ENCODE results near the gene RXRB. TPM values are rescaled to one million over a fixed set of nuclear protein-coding genes. Genes with fewer than 3 reads are reported as not detected.
"Not testable (repeated sequence)": the region's sequence is repeated elsewhere in the genome, so short reads cannot be mapped to it uniquely, and the experiment has no call there.

Gene RXRB
- total RNA-seq, 2 experiments from 2014 or later, result 40.9 to 41.4 TPM

GRCh38 chr6:33164176-33164575 is 36.3 kb downstream of the RXRB start:
- Mint-ChIP-seq H3K36me3 (no peaks in the 10 kb centered on the region), H3K9me3 (no peaks in the 10 kb centered on the region), H3K27ac (no peak overlapping the region), H3K27me3 (peaks cover 5% of the 10 kb centered on the region), H3K4me1 (ENCODE audit: low read depth) (peaks cover 13% of the 10 kb centered on the region), H3K4me3 (no peak overlapping the region)
- no peak for DNase-seq
- POLR2A ChIA-PET, result no interaction called here
- CTCF ChIA-PET, result interaction anchor here (0.7 to 7.6 kb wide), 2 partner anchors 24 to 84 kb away, joined by 3 to 101 read pairs; no protein-coding TSS in a partner anchor
- intact Hi-C loops (cut with micrococcal nuclease), result no loop called here

GRCh38 chr6:33163540-33163939 is 36.9 kb downstream of the RXRB start:
- Mint-ChIP-seq H3K9me3 (no peaks in the 10 kb centered on the region), H3K4me3 (no peak overlapping the region), H3K27me3 (peaks cover 5% of the 10 kb centered on the region), H3K36me3 (no peaks in the 10 kb centered on the region), H3K27ac (no peak overlapping the region), H3K4me1 (ENCODE audit: low read depth) (peaks cover 13% of the 10 kb centered on the region)
- DNase-seq, result no peak
- CTCF ChIA-PET, result interaction anchor here (1.5 to 7.6 kb wide), 2 partner anchors 14 to 85 kb away, joined by 6 to 101 read pairs; no protein-coding TSS in a partner anchor
- POLR2A ChIA-PET, result no interaction called here
- intact Hi-C loops (cut with micrococcal nuclease), result no loop called here

DNA sequence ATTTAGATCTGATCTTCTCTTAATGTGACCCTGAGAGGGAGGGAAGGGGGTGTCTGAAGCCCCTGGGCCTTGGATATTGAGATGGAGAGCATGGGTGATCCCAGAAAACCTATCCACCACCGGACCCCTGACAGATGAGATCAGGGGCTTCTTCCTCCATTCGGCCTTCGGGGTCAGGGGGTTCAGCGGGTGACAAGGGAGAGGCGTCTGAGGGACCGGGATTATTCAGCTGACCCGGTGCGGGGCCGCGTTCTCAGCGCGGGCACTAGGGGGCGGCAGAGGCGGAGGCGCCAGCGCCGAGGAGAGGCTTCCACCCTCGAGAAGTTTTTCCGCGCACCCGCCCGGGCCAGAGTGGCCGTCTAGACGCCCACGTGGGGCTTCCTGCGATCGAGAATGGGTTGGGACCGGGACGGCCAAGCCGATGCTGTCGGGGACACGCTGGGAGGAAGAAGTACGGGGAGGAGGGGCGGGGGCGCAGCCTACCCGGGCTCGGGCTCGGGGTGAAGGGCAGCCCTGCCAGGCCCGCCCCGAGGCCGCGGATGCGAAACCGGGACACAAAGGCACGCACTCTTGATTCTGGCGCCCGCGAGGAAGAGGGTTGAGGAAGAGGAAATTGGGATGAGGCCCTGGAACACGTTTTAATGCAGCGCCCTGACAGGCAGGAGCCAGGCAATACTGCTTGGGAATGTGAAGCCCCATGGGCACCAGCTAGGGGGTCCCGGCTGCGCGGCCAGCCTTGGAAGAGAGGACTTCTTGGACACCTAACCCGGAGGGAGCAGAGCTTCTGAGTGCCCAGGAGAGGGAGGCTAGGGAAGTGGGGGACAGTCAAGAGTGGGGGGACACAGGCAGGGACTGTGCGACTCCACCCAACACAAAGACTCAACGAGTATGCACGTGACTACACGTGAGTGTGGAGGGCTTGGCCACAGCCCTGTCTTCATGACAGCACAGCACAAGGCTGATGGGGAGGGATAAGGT is 38.8 kb downstream of the RXRB start:
- peaks cover 13% of the 10 kb centered on the region for H3K4me1 Mint-ChIP-seq (ENCODE audit: low read depth)
- no peaks in the 10 kb centered on the region for H3K36me3 Mint-ChIP-seq
- H3K9me3 Mint-ChIP-seq, result no peaks in the 10 kb centered on the region
- intact Hi-C loops (cut with micrococcal nuclease), result loop anchor here (1.0 kb wide), 2 partner anchors 36 to 87 kb away; no protein-coding TSS in a partner anchor
- peak; percentile 88 for DNase-seq
- ChIA-PET CTCF (interaction anchor here (0.6 to 7.6 kb wide), 19 partner anchors 8 to 332 kb away, joined by 3 to 101 read pairs (median 5); no protein-coding TSS in a partner anchor), POLR2A (interaction anchor here (0.6 to 1.0 kb wide), 2 partner anchors 87 to 192 kb away, joined by 3 read pairs; no protein-coding TSS in a partner anchor)
- no peak overlapping the region for H3K27ac Mint-ChIP-seq
- H3K4me3 Mint-ChIP-seq, result peak overlapping the region; percentile 76
- H3K27me3 Mint-ChIP-seq, result peaks cover 6% of the 10 kb centered on the region

GRCh38 chr6:33160728-33161344 is 39.6 kb downstream of the RXRB start:
- no peaks in the 10 kb centered on the region for H3K9me3 Mint-ChIP-seq
- POLR2A ChIA-PET, result no interaction called here
- no peak overlapping the region for H3K27ac Mint-ChIP-seq
- no peaks in the 10 kb centered on the region for H3K36me3 Mint-ChIP-seq
- no peak for DNase-seq
- CTCF ChIA-PET, result interaction anchor here (0.6 to 7.6 kb wide), 17 partner anchors 8 to 333 kb away, joined by 3 to 101 read pairs (median 5); no protein-coding TSS in a partner anchor
- peaks cover 8% of the 10 kb centered on the region for H3K27me3 Mint-ChIP-seq
- intact Hi-C loops (cut with micrococcal nuclease), result loop anchor here (1.0 kb wide), 2 partner anchors 36 to 87 kb away; no protein-coding TSS in a partner anchor
- H3K4me1 Mint-ChIP-seq (ENCODE audit: low read depth), result peaks cover 13% of the 10 kb centered on the region
- H3K4me3 Mint-ChIP-seq, result no peak overlapping the region

DNA sequence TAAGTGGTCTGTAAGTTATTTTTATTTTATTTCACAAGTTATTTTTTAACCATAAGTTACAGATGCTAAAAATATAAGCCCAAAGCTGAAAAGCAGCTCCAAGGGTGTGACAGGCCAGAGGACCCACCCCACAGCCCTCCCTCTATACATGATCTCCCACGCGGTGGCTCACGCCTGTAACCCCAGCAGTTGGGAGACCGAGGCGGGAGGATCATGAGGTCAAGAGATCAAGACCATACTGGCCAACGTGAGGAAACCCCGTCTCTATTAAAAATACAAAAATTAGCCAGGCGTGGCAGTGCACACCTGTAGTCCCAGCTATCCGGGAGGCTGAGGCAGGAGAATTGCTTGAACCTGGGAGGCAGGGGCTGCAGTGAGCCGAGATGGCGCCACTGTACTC is 40.4 kb downstream of the RXRB start:
- peaks cover 13% of the 10 kb centered on the region for H3K4me1 Mint-ChIP-seq (ENCODE audit: low read depth)
- no peaks in the 10 kb centered on the region for H3K9me3 Mint-ChIP-seq
- no peak for DNase-seq
- no peak overlapping the region for H3K4me3 Mint-ChIP-seq
- intact Hi-C loops (cut with micrococcal nuclease), result no loop called here
- H3K27me3 Mint-ChIP-seq, result peaks cover 8% of the 10 kb centered on the region
- no peak overlapping the region for H3K27ac Mint-ChIP-seq
- no peaks in the 10 kb centered on the region for H3K36me3 Mint-ChIP-seq
- ChIA-PET CTCF (interaction anchor here (1.7 to 7.6 kb wide), 6 partner anchors 10 to 88 kb away, joined by 5 to 101 read pairs (median 15); no protein-coding TSS in a partner anchor), POLR2A (no interaction called here)

DNA sequence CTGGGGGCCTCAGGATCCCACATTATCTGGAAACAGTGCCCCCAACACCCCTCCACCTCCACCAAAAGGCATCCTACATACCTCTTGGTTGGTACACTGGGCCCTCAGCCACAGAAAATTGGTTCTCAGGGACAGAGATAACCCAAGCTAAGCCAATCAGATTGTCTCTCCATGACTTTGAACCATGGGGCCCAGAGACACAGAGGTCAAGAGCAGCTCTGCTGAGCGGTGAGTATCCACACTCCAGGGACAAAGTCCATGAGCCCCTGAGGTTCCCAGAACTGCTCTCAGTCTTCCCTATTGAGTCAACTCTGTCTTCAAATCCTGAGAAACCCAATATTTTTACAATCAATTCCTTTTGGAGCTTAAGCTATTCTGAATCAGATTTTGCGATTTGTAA is 43.5 kb downstream of the RXRB start:
- Mint-ChIP-seq H3K4me3 (no peak overlapping the region), H3K27me3 (peaks cover 14% of the 10 kb centered on the region), H3K27ac (no peak overlapping the region), H3K36me3 (peaks cover 5% of the 10 kb centered on the region), H3K9me3 (peaks cover 7% of the 10 kb centered on the region), H3K4me1 (ENCODE audit: low read depth) (peaks cover 11% of the 10 kb centered on the region)
- POLR2A ChIA-PET, result no interaction called here
- CTCF ChIA-PET, result interaction anchor here (0.6 to 1.1 kb wide), 4 partner anchors 30 to 92 kb away, joined by 4 to 6 read pairs (median 5); no protein-coding TSS in a partner anchor
- DNase-seq, result no peak
- intact Hi-C loops (cut with micrococcal nuclease), result no loop called here

GRCh38 chr6:33156561-33156960 is 43.9 kb downstream of the RXRB start:
- no peak overlapping the region for H3K27ac Mint-ChIP-seq
- CTCF ChIA-PET, result interaction anchor here (1.1 kb wide), 1 partner anchor 92 kb away, joined by 5 read pairs; no protein-coding TSS in a partner anchor
- intact Hi-C loops (cut with micrococcal nuclease), result no loop called here

GRCh38 chr6:33154349-33154748 is 46.1 kb downstream of the RXRB start:
- no peak overlapping the region for H3K27ac Mint-ChIP-seq
- peaks cover 10% of the 10 kb centered on the region for H3K9me3 Mint-ChIP-seq
- peaks cover 5% of the 10 kb centered on the region for H3K36me3 Mint-ChIP-seq
- H3K4me3 Mint-ChIP-seq, result no peak overlapping the region
- H3K27me3 Mint-ChIP-seq, result peaks cover 15% of the 10 kb centered on the region
- no peak for DNase-seq
- ChIA-PET POLR2A (no interaction called here), CTCF (interaction anchor here (0.7 to 1.6 kb wide), 7 partner anchors 30 to 94 kb away, joined by 3 to 6 read pairs (median 3); no protein-coding TSS in a partner anchor)
- intact Hi-C loops (cut with micrococcal nuclease), result no loop called here
- H3K4me1 Mint-ChIP-seq (ENCODE audit: low read depth), result no peaks in the 10 kb centered on the region

More at GRCh38 chr6:33156561-33156960, 43.9 kb downstream of the RXRB start:
- Mint-ChIP-seq H3K4me3 (no peak overlapping the region), H3K36me3 (peaks cover 5% of the 10 kb centered on the region), H3K27me3 (peaks cover 14% of the 10 kb centered on the region), H3K4me1 (ENCODE audit: low read depth) (peaks cover 7% of the 10 kb centered on the region), H3K9me3 (peaks cover 10% of the 10 kb centered on the region)
- POLR2A ChIA-PET, result no interaction called here
- no peak for DNase-seq

DNA sequence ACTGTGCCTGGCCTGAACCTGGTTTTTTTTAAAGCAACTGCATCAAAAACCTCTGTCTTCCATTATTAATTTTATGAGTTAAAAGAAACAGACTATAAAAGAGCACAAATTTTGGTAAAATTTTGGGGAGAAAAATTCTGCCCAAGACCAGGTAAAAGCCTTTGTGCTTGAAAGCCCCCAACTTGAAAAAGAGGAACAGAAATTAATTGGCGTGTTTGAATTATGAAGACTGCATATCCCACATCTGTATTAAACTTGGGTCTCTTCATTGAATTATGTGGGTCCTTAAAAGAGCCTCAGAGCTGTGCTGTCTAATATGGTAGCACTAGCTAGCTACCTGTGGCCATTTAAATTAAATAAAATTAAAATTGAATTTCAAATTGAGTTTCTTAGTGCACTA is 49.4 kb downstream of the RXRB start:
- H3K27ac Mint-ChIP-seq, result no peak overlapping the region
- H3K27me3 Mint-ChIP-seq, result peaks cover 17% of the 10 kb centered on the region
- H3K4me1 Mint-ChIP-seq (ENCODE audit: low read depth), result no peaks in the 10 kb centered on the region
- POLR2A ChIA-PET, result no interaction called here
- DNase-seq, result no peak
- peaks cover 5% of the 10 kb centered on the region for H3K36me3 Mint-ChIP-seq
- intact Hi-C loops (cut with micrococcal nuclease), result no loop called here
- CTCF ChIA-PET, result interaction anchor here (0.5 to 4.0 kb wide), 9 partner anchors 9 to 311 kb away, joined by 3 to 25 read pairs (median 5); partner anchors contain the start of gene RING1
- H3K4me3 Mint-ChIP-seq, result no peak overlapping the region
- H3K9me3 Mint-ChIP-seq, result peaks cover 10% of the 10 kb centered on the region

- H3K4me3 Mint-ChIP-seq; H3K27ac Mint-ChIP-seq; DNase-seq; H3K36me3 Mint-ChIP-seq; H3K4me1 Mint-ChIP-seq (ENCODE audit: low read depth); intact Hi-C loops (cut with micrococcal nuclease); POLR2A ChIA-PET: not testable (repeated sequence)
- Mint-ChIP-seq H3K9me3 (peaks cover 10% of the 10 kb centered on the region), H3K27me3 (peaks cover 19% of the 10 kb centered on the region)
- CTCF ChIA-PET, result interaction anchor here (0.5 to 4.0 kb wide), 12 partner anchors 9 to 311 kb away, joined by 3 to 25 read pairs (median 6); partner anchors contain the start of gene RING1
These were observed 49.9 kb downstream of the RXRB start for GRCh38 chr6:33150560-33150959.

DNA sequence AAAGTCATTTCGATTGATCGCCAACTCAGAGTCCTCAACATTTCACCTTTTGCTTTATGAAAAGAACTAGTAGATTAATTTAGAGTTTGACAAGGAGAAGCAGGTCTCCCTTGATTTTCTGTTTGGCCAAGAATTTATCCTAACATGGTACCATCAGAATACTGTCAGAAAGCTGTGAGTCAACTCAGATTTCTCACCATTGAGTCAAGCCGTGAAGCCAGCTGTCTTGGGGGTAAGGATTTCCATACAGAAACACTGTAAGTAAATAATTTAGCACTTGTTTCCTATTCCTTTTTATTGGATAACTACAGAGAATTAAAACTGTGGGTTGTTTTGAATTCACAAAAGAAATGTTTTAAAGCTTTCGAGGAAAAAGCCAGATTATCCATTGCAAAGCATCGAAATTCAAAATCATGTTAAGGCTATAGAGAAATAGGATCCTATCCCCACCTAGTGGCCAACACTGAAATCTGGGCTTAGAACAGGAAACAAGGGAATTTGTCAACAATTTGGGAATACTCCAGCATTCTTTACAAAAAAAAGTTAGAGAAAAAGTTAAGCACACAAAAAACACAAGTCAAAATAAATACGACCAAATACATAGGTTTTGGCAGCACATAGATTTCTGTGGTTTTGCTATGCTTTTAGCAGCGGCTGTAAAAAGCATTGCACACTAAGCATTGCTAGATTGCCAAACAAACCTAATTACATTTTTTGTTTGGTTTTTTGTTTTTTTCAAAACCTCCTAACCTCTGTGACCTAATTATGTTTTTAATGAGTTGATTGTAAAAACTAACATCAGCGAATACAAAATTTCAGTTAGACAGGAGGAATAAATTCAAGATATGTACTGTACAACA is 52.4 kb downstream of the RXRB start:
- no peaks in the 10 kb centered on the region for H3K4me1 Mint-ChIP-seq (ENCODE audit: low read depth)
- DNase-seq, result no peak
- intact Hi-C loops (cut with micrococcal nuclease), result loop anchor here (1.0 kb wide), 1 partner anchor 30 kb away; no protein-coding TSS in a partner anchor

More for the DNA sequence above, 52.4 kb downstream of the RXRB start:
- Mint-ChIP-seq H3K9me3 (peaks cover 10% of the 10 kb centered on the region), H3K4me3 (no peak overlapping the region), H3K27ac (no peak overlapping the region), H3K27me3 (peaks cover 24% of the 10 kb centered on the region), H3K36me3 (peaks cover 5% of the 10 kb centered on the region)
- ChIA-PET POLR2A (no interaction called here), CTCF (interaction anchor here (0.8 to 4.3 kb wide), 4 partner anchors 23 to 215 kb away, joined by 3 to 25 read pairs (median 22); no protein-coding TSS in a partner anchor)

Data from activated CD4-positive, alpha-beta memory T cell treated with anti-CD3 and anti-CD28 coated beads for 36 hours (primary cell).